ENCODE measurements around the gene MAOB.

The MAOB gene

DNA sequence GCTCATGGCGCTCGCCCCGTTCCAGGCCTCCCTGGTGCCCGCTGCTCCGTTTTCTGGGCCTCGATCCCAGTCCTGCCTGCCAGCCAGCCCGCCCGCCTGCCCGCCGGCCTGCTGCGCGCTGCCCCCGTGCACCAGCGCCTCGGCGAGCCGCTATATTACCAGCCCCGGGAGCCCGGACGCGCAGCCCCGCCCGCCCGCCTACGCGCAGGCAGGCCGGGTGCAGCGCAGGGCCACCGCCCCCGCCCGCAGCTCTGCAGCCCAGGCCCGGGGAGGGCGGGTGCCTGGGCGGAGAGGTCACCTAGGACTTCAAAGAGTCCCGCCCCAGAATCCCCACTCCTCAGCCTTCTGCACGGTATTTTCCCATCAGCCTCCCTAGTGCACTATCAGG lies at the start of gene MAOB:
Gene MAOB, minus strand, starts transcription at position 157 of the 388 bp plus-strand sequence. Its CDS starts 151 bp downstream, at position 6.
- H3K9me3 ChIP-seq (ENCODE audit: control insufficient read depth, insufficient read depth, low read depth, low read length) = no peaks in the 10 kb centered on the region; the same call in 1 of the 2 replicates
- H3K4me1 ChIP-seq (ENCODE audit: control insufficient read depth, insufficient read depth, low read length) = no peaks in the 10 kb centered on the region
- ChIA-PET CTCF (no interaction called here), POLR2A (no interaction called here)
- H3K27ac ChIP-seq (ENCODE audit: extremely low read depth, low read depth, low read length) = no peak within 1 kb of the TSS
- TF ChIP-seq ZBTB11 (tag by site-specific recombination; conservative IDR thresholded peaks at IDR 0.05; ENCODE audit: low read depth) (no peak), ZNF311 (tag by site-specific recombination; IDR thresholded peaks at IDR 0.05; ENCODE audit: borderline replicate concordance) (no peak), IKZF3 (tag by site-specific recombination; IDR thresholded peaks at IDR 0.05) (no peak), ZNF157 (tag by site-specific recombination; IDR thresholded peaks at IDR 0.05) (no peak), ZBTB26 (tag by site-specific recombination; optimal IDR thresholded peaks at IDR 0.05) (peak; percentile 36), ZNF121 (tag by site-specific recombination; IDR thresholded peaks at IDR 0.05) (no peak), YY2 (tag by site-specific recombination; IDR thresholded peaks at IDR 0.05) (no peak), ZNF184 (tag by site-specific recombination; IDR thresholded peaks at IDR 0.05) (no peak), ZIC2 (tag by site-specific recombination; IDR thresholded peaks at IDR 0.05) (no peak), ZBTB1 (tag by site-specific recombination; IDR thresholded peaks at IDR 0.05) (no peak), ZBTB44 (tag by site-specific recombination; IDR thresholded peaks at IDR 0.05) (no peak), ELK4 (IDR thresholded peaks at IDR 0.05; ENCODE audit: borderline replicate concordance, low read depth, low read length) (no peak), PRDM2 (tag by site-specific recombination; IDR thresholded peaks at IDR 0.05; ENCODE audit: borderline replicate concordance) (no peak)
- TF ChIP-seq, protein P1, sequence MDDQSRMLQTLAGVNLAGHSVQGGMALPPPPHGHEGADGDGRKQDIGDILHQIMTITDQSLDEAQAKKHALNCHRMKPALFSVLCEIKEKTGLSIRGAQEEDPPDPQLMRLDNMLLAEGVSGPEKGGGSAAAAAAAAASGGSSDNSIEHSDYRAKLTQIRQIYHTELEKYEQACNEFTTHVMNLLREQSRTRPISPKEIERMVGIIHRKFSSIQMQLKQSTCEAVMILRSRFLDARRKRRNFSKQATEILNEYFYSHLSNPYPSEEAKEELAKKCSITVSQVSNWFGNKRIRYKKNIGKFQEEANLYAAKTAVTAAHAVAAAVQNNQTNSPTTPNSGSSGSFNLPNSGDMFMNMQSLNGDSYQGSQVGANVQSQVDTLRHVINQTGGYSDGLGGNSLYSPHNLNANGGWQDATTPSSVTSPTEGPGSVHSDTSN (CRISPR knock-in tag; IDR thresholded peaks at IDR 0.05) = 0 out of 2 replicates have a peak, but pooled peaks have one; percentile 31
- peak within 1 kb of the TSS; percentile 24 for H3K4me3 ChIP-seq (ENCODE audit: low read depth, low read length)
- no peaks in the 10 kb centered on the region for H3K36me3 ChIP-seq (ENCODE audit: control insufficient read depth in 2 of 2, insufficient read depth in 1 of 2, low read length in 2 of 2)
